Nucleus accumbens (tissue), 56 donors: ENCODE measurements around the gene EXTL1.

Source experiments
- DNase-seq, 56 donors: peaks; one replicate each; lab custom pipeline; 2025; lab: John Stamatoyannopoulos, UW

EXTL1 gene

GRCh38 chr1:26037904-26038303 is 16.3 kb downstream of the EXTL1 start:
- no peak for DNase-seq

GRCh38 chr1:26038477-26038876 is 16.9 kb downstream of the EXTL1 start:
- no peak for DNase-seq

DNA sequence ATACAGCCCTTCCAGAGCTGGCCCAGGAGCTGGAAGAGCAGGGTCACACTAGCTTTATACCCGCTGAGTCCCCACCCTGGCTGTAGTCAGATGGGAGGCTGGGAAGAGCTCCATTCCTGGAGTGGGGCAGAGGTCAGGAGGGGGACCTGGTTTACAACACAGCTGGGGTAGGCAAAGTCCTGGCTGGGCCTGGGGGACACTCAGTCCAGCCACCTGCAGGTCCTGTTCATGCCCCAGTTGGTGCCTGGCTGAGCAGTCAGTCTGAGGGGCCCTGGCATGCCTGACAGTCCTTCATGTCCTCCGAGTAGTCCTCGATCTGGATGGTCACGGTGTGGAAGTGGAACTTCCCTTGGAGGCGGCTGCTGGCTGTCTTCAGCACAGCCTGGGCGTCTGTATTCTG is 17.3 kb downstream of the EXTL1 start:
- no peak for DNase-seq

- DNase-seq = no peak
These were observed 19.8 kb downstream of the EXTL1 start for GRCh38 chr1:26041401-26041800.

GRCh38 chr1:26041978-26042377 is 20.4 kb downstream of the EXTL1 start:
- DNase-seq = no peak

GRCh38 chr1:26043765-26044164 is 22.2 kb downstream of the EXTL1 start:
- no peak for DNase-seq

GRCh38 chr1:26044414-26044813 is 22.8 kb downstream of the EXTL1 start:
- no peak for DNase-seq

DNA sequence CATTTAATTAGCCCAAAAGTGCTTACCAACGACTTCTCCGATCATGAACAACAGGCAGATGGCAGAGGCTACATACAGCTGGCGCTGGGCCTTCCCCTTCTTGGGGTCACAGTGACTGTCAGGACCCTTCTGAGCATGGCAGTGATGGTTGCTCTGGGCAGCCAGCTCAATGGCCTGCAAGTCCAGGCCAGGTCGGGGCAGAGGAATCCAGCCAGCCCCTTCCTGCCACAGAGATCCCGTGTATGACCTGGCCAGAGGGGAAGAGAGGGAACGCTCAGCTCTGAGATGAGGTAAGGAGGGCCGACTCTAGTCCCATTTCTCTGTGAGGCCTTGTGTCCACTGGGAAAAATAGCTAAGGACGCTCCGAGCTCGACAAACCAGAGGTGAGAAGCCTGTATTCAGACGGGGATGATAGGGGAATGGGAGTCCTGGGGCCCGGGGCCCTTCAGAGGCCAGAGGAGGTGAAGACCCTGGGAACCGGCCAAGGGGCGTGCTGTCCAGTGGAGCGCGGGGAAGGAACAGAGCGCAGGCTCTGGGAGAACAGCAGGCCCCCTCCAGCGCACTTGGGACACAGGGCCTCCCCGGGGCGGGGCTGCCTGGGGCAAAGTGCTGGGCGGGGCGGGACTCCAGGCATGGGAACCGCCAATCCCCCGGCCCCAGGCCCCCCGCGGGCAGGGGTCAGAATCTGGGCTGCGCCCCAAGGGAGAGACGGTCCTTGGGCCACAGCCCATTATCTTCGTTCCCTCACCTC is 23.6 kb downstream of the EXTL1 start:
- no peak for DNase-seq

- DNase-seq = no peak
These were observed 24.2 kb downstream of the EXTL1 start, which contains the start of gene SLC30A2 for GRCh38 chr1:26045722-26046245. Gene SLC30A2 (minus strand): TSS chr1:26046118. CDS start chr1:26045896, 222 bp downstream.

- no peak for DNase-seq
These were observed 24.9 kb downstream of the EXTL1 start for GRCh38 chr1:26046246-26047095.

DNA sequence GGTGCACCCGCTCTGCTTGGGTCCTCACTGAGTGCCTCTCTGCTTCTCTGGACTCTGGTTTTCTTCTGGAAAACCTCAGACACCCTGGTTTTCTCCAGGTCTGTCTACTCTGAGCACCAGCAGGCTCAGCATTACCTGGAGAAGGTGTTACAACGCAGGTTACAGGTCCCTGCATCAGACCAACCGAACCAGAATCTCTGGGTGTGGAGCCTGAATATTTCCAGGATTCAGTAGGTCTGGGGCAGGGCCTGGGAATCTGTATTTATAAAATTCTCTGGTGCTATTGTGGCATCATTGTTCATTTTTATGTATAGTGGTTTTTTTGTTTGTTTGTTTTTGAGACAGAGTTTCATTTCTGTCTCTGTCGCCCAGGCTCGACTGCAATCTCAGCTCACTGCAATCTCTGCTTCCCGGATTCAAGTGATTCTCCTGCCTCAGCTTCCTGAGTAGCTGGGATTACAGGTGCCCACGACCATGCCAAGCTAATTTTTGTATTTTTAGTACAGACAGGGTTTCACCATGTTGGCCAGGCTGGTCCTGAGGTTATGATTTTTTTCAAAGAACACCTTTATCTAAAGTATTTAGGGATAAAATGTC is 25.8 kb downstream of the EXTL1 start:
- no peak for DNase-seq

GRCh38 chr1:26049531-26050247 is 28.1 kb downstream of the EXTL1 start:
- no peak for DNase-seq

DNA sequence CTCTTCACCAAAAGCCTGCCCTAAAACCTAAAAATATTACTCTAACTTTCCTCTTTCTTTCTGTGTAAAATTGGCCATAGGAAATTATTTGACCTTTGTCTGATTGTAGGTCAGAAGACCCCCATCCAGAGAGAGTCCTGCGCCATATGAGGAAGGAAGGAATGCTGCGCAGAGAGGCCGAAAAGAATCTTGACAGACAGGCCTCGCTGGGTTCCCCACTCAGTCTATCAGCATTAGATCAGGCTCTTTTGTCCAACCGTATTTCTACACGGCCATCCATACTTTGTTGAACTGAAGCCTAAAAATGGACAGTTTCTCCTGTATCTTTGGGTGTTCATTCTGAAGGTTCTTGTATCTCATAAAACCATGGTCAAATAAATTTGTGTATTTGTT is 28.7 kb downstream of the EXTL1 start:
- no peak for DNase-seq

DNA sequence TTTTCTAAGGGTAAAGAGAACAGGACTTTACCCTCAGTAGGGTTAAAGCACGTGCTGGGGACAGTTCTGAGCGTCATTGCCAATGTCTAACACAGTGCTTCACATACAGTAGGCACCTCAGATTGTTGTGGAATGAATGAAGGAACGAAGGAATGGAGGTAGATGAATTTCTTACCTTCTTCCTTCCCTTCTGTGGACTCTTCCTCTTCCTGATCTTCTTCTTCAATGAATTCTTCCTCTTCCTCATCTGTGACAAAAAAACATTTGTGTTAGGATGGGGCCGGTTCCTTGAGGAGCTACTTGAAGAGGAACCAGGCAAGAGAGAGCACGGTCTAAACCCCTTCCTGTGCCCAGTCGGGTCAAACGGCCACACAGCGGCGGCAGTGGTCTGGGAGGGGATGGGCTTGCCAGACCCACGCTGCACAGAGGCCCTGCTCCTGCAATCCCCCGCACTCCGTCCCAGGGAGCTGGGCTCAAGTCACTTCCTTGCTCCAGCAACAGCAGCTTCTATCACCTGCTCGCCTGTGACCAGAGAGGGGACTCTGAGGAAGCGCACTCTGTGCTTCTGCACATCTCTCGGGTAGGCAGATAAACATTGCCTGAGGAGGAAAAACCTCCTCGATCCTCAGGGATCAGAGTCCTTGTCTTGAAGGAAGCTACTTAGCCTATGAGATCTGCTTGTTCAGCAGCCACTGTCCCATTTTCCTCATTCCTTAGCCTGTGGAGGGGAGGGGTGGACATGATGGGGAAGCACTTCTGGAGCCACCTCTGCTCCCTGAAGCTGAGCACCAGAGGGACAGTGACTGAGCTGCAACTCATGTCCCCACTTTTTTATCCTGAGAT is 32.4 kb downstream of the EXTL1 start:
- no peak for DNase-seq

DNA sequence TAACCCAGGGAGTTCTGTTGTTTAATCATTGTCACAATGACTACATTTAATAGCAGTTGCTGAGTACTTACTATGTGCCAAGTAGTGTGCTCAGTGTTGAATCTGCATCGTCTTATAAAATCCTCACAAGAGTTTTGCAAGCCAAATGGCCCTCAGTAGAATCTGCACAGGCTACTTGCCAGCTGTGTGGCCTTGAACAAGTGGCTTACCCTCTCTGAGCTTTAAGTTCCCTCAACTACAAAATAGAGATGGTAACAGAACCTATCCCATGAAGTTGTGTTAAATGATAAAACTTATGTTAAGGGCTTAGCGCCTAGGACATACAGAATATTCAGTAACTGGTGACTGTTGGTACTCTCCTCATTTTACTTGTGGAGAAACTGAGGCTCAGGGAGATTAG is 33.5 kb downstream of the EXTL1 start:
- no peak for DNase-seq

- DNase-seq = no peak
These were observed 35.6 kb downstream of the EXTL1 start for GRCh38 chr1:26057189-26057588.

GRCh38 chr1:26058052-26058595 is 36.5 kb downstream of the EXTL1 start:
- no peak for DNase-seq

DNA sequence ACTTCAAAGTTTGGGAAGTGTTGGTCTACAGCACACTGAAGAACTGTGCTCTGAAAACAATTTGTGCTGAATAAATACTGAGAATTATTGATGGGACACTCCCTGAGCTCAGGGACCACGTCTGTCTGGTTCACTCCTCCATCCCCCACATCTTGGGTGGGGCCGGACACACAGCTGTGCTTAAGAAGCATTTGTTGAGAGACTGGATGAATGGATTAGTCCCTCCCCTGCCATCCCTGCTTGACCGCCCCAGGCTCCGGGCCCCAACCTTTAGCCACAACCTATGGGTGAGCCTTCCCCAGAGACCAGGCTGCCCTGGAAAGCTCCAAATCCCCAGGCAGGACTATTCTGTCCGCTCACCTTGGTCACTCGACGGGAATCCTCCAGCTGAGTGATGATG is 38.3 kb downstream of the EXTL1 start:
- DNase-seq = no peak

- no peak for DNase-seq
These were observed 39.4 kb downstream of the EXTL1 start for GRCh38 chr1:26060832-26061574.
